Loucy (cell line): Measurements from ENCODE around the gene RASGRP1.

Experiments
- H2AFZ ChIP-seq: fragments of 200-600 bp; sonication (generic); 2 replicates; pipeline ENCODE4 v1.6.0; 2016; ENCODE audit warnings: antibody characterized with exemption, mild to moderate bottlenecking, low read length, moderate library complexity
- H3F3A ChIP-seq: fragments of 200-600 bp; 2 replicates; pipeline ENCODE4 v1.6.0; 2016; ENCODE audit warnings: antibody characterized with exemption, low read depth, mild to moderate bottlenecking
- H3K27me3 ChIP-seq: fragments of 200-600 bp; sonication (generic); 2 replicates; pipeline ENCODE4 v1.6.1; 2014; ENCODE audit warnings: low read length, mild to moderate bottlenecking; ENCODE audit not compliant: insufficient read depth, poor library complexity, severe bottlenecking
- H3K36me3 ChIP-seq: fragments of 200-600 bp; sonication (generic); 2 replicates; pipeline ENCODE4 v1.6.1; 2016; ENCODE audit warnings: low read length; ENCODE audit not compliant: insufficient read depth
- H3K4me1 ChIP-seq: fragments of 200-600 bp; sonication (generic); 2 replicates; pipeline ENCODE4 v1.5.1; 2014; ENCODE audit warnings: low read length, mild to moderate bottlenecking; ENCODE audit not compliant: insufficient read depth, poor library complexity, severe bottlenecking
- H3K4me2 ChIP-seq: fragments of 200-600 bp; sonication (generic); 2 replicates; pipeline ENCODE4 v1.6.0; 2014; ENCODE audit warnings: antibody characterized with exemption, low read length, low read depth, mild to moderate bottlenecking; ENCODE audit not compliant: poor library complexity, severe bottlenecking
- H3K4me3 ChIP-seq: fragments of 200-600 bp; sonication (generic); 2 replicates; pipeline ENCODE4 v1.5.1; 2014; ENCODE audit warnings: low read length, mild to moderate bottlenecking, mixed read lengths; ENCODE audit not compliant: poor library complexity, severe bottlenecking
- H3K79me2 ChIP-seq: fragments of 200-600 bp; sonication (generic); 2 replicates; pipeline ENCODE4 v1.6.1; 2014; ENCODE audit warnings: low read length; ENCODE audit not compliant: insufficient read depth
- H3K9ac ChIP-seq: fragments of 200-600 bp; sonication (generic); 2 replicates; pipeline ENCODE4 v1.6.0; 2014; ENCODE audit warnings: mild to moderate bottlenecking, low read depth, low read length, moderate library complexity; ENCODE audit not compliant: poor library complexity, severe bottlenecking
- H3K9me2 ChIP-seq: fragments of 200-600 bp; sonication (generic); replicated peaks from 2 replicates; pipeline ENCODE4 v1.6.1; 2016; ENCODE audit warnings: low read depth, low read length, mixed read lengths
- H3K9me3 ChIP-seq: fragments of 200-600 bp; sonication (generic); 2 replicates; pipeline ENCODE4 v1.6.1; 2014; ENCODE audit warnings: mild to moderate bottlenecking, antibody characterized with exemption, low read length, low read depth; ENCODE audit not compliant: insufficient read depth
- H4K20me1 ChIP-seq: fragments of 200-600 bp; sonication (generic); 2 replicates; pipeline ENCODE4 v1.6.0; 2014; ENCODE audit warnings: antibody characterized with exemption, low read length, mild to moderate bottlenecking; ENCODE audit not compliant: insufficient read depth, poor library complexity, severe bottlenecking
- CTCF ChIP-seq: fragments of 200-600 bp; sonication (generic); conservative IDR thresholded peaks from 2 replicates; pipeline ENCODE4 v1.5.1; 2014; ENCODE audit warnings: mild to moderate bottlenecking, antibody characterized with exemption, low read length
- EZH2phosphoT487 ChIP-seq: fragments of 200-600 bp; IDR thresholded peaks from 2 replicates; pipeline ENCODE4 v1.6.1; 2018; ENCODE audit warnings: antibody characterized with exemption, mild to moderate bottlenecking, moderate library complexity, borderline replicate concordance

The RASGRP1 gene

GRCh38 chr15:38524156-38524555 is 40.5 kb downstream of the RASGRP1 start:
- H4K20me1 ChIP-seq: no peaks in the 10 kb centered on the region
- no peaks in the 10 kb centered on the region for H3K27me3 ChIP-seq
- 0 out of 2 replicates have a peak, but pooled peaks cover 3% of the 10 kb centered on the region for H3K79me2 ChIP-seq
- H3K9me2 ChIP-seq: no peaks in the 10 kb centered on the region
- no peaks in the 10 kb centered on the region for H3K9me3 ChIP-seq
- no peaks in the 10 kb centered on the region for H3F3A ChIP-seq
- H3K36me3 ChIP-seq: peaks cover 27% of the 10 kb centered on the region; the same call in 1 of the 2 replicates
- H2AFZ ChIP-seq: no peak overlapping the region
- H3K9ac ChIP-seq: no peak overlapping the region
- no peak overlapping the region for H3K4me2 ChIP-seq
- no peak overlapping the region for H3K4me3 ChIP-seq
- H3K4me1 ChIP-seq: no peaks in the 10 kb centered on the region
- no peak for TF ChIP-seq CTCF
- no peak for TF ChIP-seq EZH2phosphoT487

- TF ChIP-seq CTCF: no peak
- TF ChIP-seq EZH2phosphoT487: no peak
- Histone ChIP-seq H2AFZ (no peak overlapping the region), H3K9ac (no peak overlapping the region), H3K79me2 (no peaks in the 10 kb centered on the region), H3K9me3 (no peaks in the 10 kb centered on the region), H3F3A (no peaks in the 10 kb centered on the region), H3K36me3 (peaks cover 32% of the 10 kb centered on the region; the same call in 1 of the 2 replicates), H3K9me2 (no peaks in the 10 kb centered on the region), H4K20me1 (no peaks in the 10 kb centered on the region), H3K4me1 (no peaks in the 10 kb centered on the region), H3K4me2 (no peak overlapping the region), H3K27me3 (no peaks in the 10 kb centered on the region), H3K4me3 (no peak overlapping the region)
Observed at GRCh38 chr15:38522922-38523321, 41.7 kb downstream of the RASGRP1 start.

DNA sequence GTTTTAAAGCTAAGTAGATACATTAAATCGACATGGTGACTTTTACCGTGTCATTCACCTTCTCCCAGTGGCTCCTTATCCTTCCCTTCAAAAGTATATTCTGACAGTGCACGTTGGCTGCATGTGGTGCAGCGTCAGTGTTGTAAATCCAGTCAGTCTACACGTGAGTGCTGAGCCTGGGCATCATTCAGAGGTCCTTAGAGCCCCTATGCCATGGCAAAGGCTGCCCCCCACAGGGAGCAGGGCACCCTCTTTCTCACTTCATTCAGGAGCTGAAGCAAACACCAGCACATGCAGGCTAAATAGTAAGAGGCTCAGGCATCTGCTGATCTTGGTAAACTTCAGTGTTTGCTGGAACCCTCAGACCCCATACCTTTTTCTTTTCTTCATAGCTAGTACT is 43.3 kb downstream of the RASGRP1 start:
- Histone ChIP-seq H3K36me3 (peaks cover 44% of the 10 kb centered on the region; the same call in 1 of the 2 replicates), H2AFZ (no peak overlapping the region), H3F3A (no peaks in the 10 kb centered on the region), H3K9ac (no peak overlapping the region), H3K9me2 (no peaks in the 10 kb centered on the region), H3K79me2 (no peaks in the 10 kb centered on the region), H4K20me1 (no peaks in the 10 kb centered on the region), H3K9me3 (no peaks in the 10 kb centered on the region), H3K27me3 (no peaks in the 10 kb centered on the region), H3K4me2 (no peak overlapping the region), H3K4me1 (no peaks in the 10 kb centered on the region), H3K4me3 (no peak overlapping the region)
- 0 out of 2 replicates have a peak, but pooled peaks have one; percentile 11 for TF ChIP-seq CTCF
- no peak for TF ChIP-seq EZH2phosphoT487
